Thoracic aorta (tissue), 2 donors: ENCODE results near the gene TTC7B. TPM values are rescaled to one million over a fixed set of nuclear protein-coding genes. Genes with fewer than 3 reads are reported as not detected.
A peak's percentile ranks its signal among the peaks of the same experiment; 100 is the strongest.

Experiments used
- ATAC-seq: fragments of 150-250 bp; one replicate; pipeline ENCODE4 v1.8.0; 2017; ENCODE audit warnings: low read depth; ENCODE audit not compliant: insufficient number of reproducible peaks, low FRiP score
- DNase-seq: peaks from one replicate; pipeline ENCODE4 v3.0.0-alpha.2; 2020; ENCODE audit warnings: low spot score
- H3K27ac ChIP-seq, 2 donors: fragments of 200-600 bp; sonication (generic); 1 replicate in 1 of 2; 2 replicates in 1 of 2; pipeline ENCODE4 v1.5.1; 2016; ENCODE audit warnings: mild to moderate bottlenecking in 2 of 2, moderate library complexity in 2 of 2
- H3K27me3 ChIP-seq: fragments of 200-600 bp; sonication (generic); replicated peaks from 2 replicates; pipeline ENCODE4 v1.6.0; 2016; ENCODE audit warnings: mild to moderate bottlenecking; ENCODE audit not compliant: insufficient read depth
- H3K36me3 ChIP-seq: fragments of 200-600 bp; sonication (generic); one replicate; pipeline ENCODE4 v1.5.1; 2016
- H3K4me1 ChIP-seq, 2 donors: fragments of 200-600 bp; sonication (generic); 1 replicate in 1 of 2; 2 replicates in 1 of 2; pipeline versions ENCODE4 v1.5.1 to v1.6.0; 2016; ENCODE audit warnings: low read depth in 2 of 2, mild to moderate bottlenecking in 1 of 2; ENCODE audit not compliant: control insufficient read depth in 1 of 2
- H3K4me3 ChIP-seq: fragments of 200-600 bp; sonication (generic); 2 replicates; pipeline ENCODE4 v1.5.1; 2016; ENCODE audit warnings: mild to moderate bottlenecking
- H3K9me3 ChIP-seq: fragments of 200-600 bp; sonication (generic); 2 replicates; pipeline ENCODE4 v1.5.1; 2016
- total RNA-seq, 2 donors: library from RNA; depleted of rRNA; stranded (reverse); fragments of >200 nt; gene quantifications; one replicate each; pipeline versions ENCODE4 v1.1.0 to v1.2.3, GENCODE V29; 2016
- TF ChIP-seq, protein P1 (sequence below): fragments of 200-600 bp; sonication (generic); IDR thresholded peaks from one replicate; pipeline ENCODE4 v1.5.1; 2019; ENCODE audit warnings: antibody characterized with exemption

Gene TTC7B
- total RNA-seq, 2 donors from 2014 or later = 38.9 to 56.3 TPM

DNA sequence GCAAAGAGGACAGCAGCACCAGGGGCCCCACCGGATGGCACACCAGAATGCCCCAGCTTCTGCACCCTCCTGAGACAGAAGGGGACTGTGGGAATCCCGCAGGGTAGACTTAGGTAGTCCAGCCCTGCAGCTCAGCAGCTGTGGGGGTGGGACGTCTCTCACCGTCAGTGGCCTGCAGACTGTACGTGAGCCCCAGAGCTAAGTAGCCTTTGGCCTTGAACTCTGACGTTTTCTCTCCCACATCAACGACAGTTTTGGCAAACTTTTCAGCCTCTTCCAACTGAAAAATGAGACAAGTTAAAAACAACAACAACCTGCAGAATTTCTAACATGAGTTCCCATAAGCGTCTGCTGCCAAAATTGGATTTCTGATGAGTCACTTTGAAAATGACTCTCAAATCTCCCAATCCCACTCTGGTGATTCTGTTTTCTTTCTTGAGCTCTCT is 161.4 kb downstream of the TTC7B start:
- no peak for DNase-seq
- TF ChIP-seq, protein P1, sequence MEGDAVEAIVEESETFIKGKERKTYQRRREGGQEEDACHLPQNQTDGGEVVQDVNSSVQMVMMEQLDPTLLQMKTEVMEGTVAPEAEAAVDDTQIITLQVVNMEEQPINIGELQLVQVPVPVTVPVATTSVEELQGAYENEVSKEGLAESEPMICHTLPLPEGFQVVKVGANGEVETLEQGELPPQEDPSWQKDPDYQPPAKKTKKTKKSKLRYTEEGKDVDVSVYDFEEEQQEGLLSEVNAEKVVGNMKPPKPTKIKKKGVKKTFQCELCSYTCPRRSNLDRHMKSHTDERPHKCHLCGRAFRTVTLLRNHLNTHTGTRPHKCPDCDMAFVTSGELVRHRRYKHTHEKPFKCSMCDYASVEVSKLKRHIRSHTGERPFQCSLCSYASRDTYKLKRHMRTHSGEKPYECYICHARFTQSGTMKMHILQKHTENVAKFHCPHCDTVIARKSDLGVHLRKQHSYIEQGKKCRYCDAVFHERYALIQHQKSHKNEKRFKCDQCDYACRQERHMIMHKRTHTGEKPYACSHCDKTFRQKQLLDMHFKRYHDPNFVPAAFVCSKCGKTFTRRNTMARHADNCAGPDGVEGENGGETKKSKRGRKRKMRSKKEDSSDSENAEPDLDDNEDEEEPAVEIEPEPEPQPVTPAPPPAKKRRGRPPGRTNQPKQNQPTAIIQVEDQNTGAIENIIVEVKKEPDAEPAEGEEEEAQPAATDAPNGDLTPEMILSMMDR = no peak
- ATAC-seq = no peak
- no peaks in the 10 kb centered on the region for H3K27me3 ChIP-seq
- peak overlapping the region in 1 of 2 donors; percentile 28 for H3K27ac ChIP-seq
- H3K4me1 ChIP-seq = peaks cover 7 to 16% of the 10 kb centered on the region in 2 donors
- H3K4me3 ChIP-seq = peak overlapping the region; percentile 11
- no peaks in the 10 kb centered on the region for H3K9me3 ChIP-seq
- H3K36me3 ChIP-seq = no peaks in the 10 kb centered on the region

DNA sequence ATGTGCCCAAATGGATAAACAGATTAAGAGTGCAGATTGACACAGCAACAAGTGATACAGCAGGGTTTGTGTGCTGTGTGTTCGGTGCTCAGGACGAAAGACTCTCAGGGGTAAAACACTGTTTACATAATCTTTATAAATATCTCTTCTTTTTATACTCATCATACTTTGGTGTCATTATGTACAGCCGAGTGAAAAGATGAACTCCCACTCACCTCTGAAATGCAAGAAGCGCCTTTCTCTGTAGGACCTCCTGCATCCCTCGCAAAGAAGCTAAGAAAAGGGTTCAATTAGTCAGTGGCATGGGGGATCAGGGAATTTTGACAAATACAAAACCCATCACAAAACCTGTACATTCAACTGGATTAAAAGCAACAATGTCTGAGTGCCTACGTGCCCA is 163.6 kb downstream of the TTC7B start:
- DNase-seq = no peak
- Histone ChIP-seq H3K4me1 (peaks cover 7 to 21% of the 10 kb centered on the region in 2 donors), H3K9me3 (no peaks in the 10 kb centered on the region), H3K27me3 (no peaks in the 10 kb centered on the region), H3K27ac (no peak overlapping the region), H3K4me3 (no peak overlapping the region), H3K36me3 (no peaks in the 10 kb centered on the region)
- no peak for ATAC-seq
- TF ChIP-seq, protein P1 = no peak

DNA sequence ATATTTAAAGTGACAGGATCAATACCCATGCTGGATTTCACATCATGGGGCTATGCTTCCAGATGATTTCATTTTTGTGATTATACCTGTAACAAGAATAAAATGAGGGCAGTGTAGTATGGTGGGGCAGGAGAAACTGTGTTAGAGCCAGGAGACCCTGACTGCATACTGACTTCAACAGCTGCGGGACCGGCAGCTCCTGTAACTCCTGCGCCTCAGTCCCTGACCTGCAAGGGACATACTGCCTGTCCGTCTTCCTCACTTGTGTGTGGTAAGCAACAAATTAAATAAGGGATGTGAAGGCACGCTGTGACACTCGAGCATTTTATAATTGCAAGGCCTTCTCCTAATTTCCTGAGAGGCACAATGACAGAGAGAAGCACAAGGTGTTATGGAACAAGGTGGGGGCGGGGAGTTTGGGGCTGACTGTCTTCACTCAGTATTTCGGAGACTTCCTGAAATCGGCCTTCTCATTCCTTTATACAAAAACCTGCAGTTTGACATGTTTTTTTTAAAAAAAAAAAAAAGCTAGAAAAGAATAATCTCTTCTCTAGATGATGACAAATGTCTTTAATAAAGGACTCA is 164.2 kb downstream of the TTC7B start:
- H3K4me1 ChIP-seq = peaks cover 7 to 21% of the 10 kb centered on the region in 2 donors
- H3K9me3 ChIP-seq = no peaks in the 10 kb centered on the region
- no peaks in the 10 kb centered on the region for H3K36me3 ChIP-seq
- no peak overlapping the region for H3K27ac ChIP-seq
- H3K27me3 ChIP-seq = no peaks in the 10 kb centered on the region
- DNase-seq = no peak
- no peak for ATAC-seq
- H3K4me3 ChIP-seq = no peak overlapping the region
- TF ChIP-seq, protein P1 = no peak

DNA sequence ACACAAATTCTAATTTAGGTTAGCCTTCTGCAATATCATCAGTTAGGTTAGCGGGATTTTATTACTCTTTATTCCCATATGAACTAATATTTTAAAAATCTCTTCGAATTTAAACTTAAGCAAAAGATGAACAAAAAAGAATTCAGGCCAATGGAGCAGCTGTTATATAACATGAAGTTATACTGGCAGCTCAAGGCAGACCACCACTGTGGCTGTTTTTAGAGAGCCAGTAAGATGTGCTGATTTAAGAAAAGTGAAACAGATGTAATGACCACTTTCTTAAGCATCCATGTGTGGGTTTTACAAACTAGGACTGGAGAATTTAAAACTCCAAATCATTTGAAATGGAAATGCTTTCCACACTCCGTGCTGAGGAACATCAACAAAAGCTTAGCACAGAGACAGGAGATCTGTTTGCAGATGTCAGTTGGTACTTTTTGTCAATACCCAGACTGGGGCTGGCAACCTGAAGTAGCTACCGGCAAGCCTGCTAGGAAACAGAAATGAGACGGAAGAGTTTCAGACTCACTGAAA is 164.9 kb downstream of the TTC7B start:
- TF ChIP-seq, protein P1 = no peak
- Histone ChIP-seq H3K36me3 (no peaks in the 10 kb centered on the region), H3K4me3 (no peak overlapping the region), H3K27me3 (no peaks in the 10 kb centered on the region), H3K9me3 (no peaks in the 10 kb centered on the region), H3K4me1 (peaks cover 7 to 21% of the 10 kb centered on the region in 2 donors), H3K27ac (no peak overlapping the region)
- ATAC-seq = no peak
- DNase-seq = no peak

DNA sequence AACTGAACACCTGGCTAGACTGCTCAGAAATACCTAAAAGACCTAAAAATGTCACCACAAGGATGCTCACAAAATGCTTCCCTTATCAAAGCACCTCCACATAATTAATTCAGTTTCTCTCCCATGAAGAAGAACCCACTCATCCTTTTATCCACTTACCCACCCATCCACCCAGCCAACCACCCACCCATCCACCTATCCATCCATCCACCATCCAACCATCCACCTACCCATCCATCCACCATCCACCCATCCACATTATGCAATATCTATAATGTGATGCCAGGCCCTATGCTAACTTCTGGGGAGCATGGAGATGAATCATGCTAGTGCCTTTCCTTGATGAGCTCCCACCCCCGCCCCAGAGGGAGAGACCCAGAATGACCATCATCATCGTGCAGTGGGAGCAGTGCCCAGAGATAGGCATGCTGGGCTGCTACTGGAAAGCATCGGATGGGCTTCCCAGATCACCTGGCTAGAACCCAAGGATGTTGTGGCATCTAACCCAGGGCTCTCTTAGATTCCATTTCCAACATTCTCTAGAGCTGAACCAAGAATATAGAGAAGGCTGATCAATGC is 166.6 kb downstream of the TTC7B start:
- Histone ChIP-seq H3K36me3 (no peaks in the 10 kb centered on the region), H3K4me3 (no peak overlapping the region), H3K27ac (no peak overlapping the region), H3K4me1 (peaks cover 0 to 12% of the 10 kb centered on the region in 2 donors), H3K27me3 (no peaks in the 10 kb centered on the region), H3K9me3 (no peaks in the 10 kb centered on the region)
- ATAC-seq (no peak), DNase-seq (no peak)
- TF ChIP-seq, protein P1 = no peak
